ENCODE measurements around the gene MCC. TPM values are rescaled to one million over a fixed set of nuclear protein-coding genes. Genes with fewer than 3 reads are reported as not detected.

MCC gene
- total RNA-seq, 1 experiment from 2014 or later: 0.60 TPM

DNA sequence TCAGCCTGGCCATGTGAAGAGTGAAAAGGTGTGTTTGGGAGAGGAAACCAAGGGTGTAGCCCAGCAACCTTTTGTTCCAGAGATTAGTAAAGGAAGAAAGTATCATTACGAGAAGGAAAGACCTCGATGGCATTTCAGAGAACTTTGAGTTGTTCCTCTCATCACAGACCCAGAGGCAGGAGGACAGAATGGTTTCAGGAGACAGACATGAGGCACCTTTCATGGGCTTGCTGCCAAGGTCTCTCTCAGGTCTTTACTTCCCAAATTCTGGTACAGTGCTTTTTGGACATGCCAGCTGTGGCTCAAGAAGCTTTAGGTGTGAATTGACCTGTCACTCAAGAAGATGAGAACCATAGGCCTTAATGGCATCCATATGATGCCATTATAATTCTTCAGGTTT is 2.8 kb upstream of the MCC start:
- no TSS peak for BruUV-seq (replicated peaks)
- Histone ChIP-seq H3K9me3 (ENCODE audit: low read depth, low read length, poor library complexity, severe bottlenecking) (peaks cover 13% of the 10 kb centered on the region), H3K36me3 (ENCODE audit: insufficient read depth, low read length, poor library complexity, severe bottlenecking) (no peaks in the 10 kb centered on the region), H3K4me1 (ENCODE audit: insufficient read depth, low read length, poor library complexity, severe bottlenecking) (peaks cover 5% of the 10 kb centered on the region), H3K27me3 (replicated peaks; ENCODE audit: insufficient read depth, low read depth, low read length, poor library complexity) (peaks cover 36% of the 10 kb centered on the region), H3K27ac (ENCODE audit: low read depth, low read length, poor library complexity, severe bottlenecking) (no peak overlapping the region), H3K4me3 (ENCODE audit: low read depth, low read length, poor library complexity, severe bottlenecking) (no peak overlapping the region)
- DNase-seq (ENCODE audit: low spot score): no peak
- intact Hi-C loops (cut with micrococcal nuclease; ENCODE audit: unreplicated experiment): no loop called here
- TF ChIP-seq EZH2 (IDR thresholded peaks at IDR 0.05; ENCODE audit: borderline replicate concordance, low read depth, low read length, poor library complexity, severe bottlenecking): no peak
- ChIA-PET POLR2A (ENCODE audit: low non-redundant PET) (no interaction called here), CTCF (no interaction called here)

DNA sequence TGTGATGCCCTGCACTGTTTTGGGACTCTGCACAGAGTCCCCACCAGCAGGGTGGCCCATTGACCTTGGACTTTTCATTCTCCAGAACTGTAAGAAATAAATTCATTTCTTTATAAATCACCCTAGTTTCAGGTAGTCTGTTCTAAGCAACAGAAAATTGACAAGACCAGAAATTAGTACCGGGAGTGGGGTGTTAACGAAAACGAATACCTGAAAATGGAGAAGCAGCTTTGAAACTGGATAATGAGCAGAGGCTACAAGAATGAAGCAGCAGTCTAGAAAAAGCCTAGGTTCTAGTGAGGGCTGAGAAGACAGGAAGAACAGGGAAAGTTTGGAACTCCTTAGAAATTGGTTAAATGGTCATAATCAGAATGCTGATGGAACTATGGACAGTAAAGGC is 2.1 kb upstream of the MCC start:
- Histone ChIP-seq H3K4me3 (ENCODE audit: low read depth, low read length, poor library complexity, severe bottlenecking) (no peak overlapping the region), H3K27me3 (replicated peaks; ENCODE audit: insufficient read depth, low read depth, low read length, poor library complexity) (peaks cover 43% of the 10 kb centered on the region), H3K27ac (ENCODE audit: low read depth, low read length, poor library complexity, severe bottlenecking) (no peak overlapping the region), H3K36me3 (ENCODE audit: insufficient read depth, low read length, poor library complexity, severe bottlenecking) (no peaks in the 10 kb centered on the region), H3K9me3 (ENCODE audit: low read depth, low read length, poor library complexity, severe bottlenecking) (peaks cover 13% of the 10 kb centered on the region), H3K4me1 (ENCODE audit: insufficient read depth, low read length, poor library complexity, severe bottlenecking) (peaks cover 5% of the 10 kb centered on the region)
- no peak for TF ChIP-seq EZH2 (IDR thresholded peaks at IDR 0.05; ENCODE audit: borderline replicate concordance, low read depth, low read length, poor library complexity, severe bottlenecking)
- TF ChIP-seq, protein P1, sequence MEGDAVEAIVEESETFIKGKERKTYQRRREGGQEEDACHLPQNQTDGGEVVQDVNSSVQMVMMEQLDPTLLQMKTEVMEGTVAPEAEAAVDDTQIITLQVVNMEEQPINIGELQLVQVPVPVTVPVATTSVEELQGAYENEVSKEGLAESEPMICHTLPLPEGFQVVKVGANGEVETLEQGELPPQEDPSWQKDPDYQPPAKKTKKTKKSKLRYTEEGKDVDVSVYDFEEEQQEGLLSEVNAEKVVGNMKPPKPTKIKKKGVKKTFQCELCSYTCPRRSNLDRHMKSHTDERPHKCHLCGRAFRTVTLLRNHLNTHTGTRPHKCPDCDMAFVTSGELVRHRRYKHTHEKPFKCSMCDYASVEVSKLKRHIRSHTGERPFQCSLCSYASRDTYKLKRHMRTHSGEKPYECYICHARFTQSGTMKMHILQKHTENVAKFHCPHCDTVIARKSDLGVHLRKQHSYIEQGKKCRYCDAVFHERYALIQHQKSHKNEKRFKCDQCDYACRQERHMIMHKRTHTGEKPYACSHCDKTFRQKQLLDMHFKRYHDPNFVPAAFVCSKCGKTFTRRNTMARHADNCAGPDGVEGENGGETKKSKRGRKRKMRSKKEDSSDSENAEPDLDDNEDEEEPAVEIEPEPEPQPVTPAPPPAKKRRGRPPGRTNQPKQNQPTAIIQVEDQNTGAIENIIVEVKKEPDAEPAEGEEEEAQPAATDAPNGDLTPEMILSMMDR (conservative IDR thresholded peaks at IDR 0.05; ENCODE audit: low read depth, low read length): no peak
- BruUV-seq (replicated peaks): no TSS peak
- intact Hi-C loops (cut with micrococcal nuclease; ENCODE audit: unreplicated experiment): no loop called here
- no peak for DNase-seq (ENCODE audit: low spot score)
- ChIA-PET POLR2A (ENCODE audit: low non-redundant PET) (no interaction called here), CTCF (no interaction called here)

DNA sequence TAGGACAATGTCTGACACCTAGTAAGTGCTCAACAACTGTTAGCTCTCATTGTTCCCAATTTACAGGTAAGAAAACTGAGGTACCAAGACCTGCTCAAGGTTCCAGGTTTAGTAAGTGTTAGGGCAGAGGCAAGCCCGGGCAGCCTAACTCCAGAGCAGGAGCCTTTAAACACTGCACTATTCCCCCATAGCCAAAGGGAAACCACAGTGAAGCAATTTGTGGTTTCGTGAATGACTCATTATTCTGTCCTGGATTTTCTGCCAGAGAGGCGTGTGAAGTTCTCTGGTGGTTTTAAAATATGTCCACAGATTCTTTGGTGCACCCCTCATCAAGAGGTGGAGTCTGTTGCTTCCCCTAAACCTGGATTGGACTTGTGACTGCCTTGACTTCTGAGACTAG is 1.0 kb upstream of the MCC start:
- Histone ChIP-seq H3K4me3 (ENCODE audit: low read depth, low read length, poor library complexity, severe bottlenecking) (no peak overlapping the region), H3K9me3 (ENCODE audit: low read depth, low read length, poor library complexity, severe bottlenecking) (peaks cover 13% of the 10 kb centered on the region), H3K4me1 (ENCODE audit: insufficient read depth, low read length, poor library complexity, severe bottlenecking) (peaks cover 5% of the 10 kb centered on the region), H3K27ac (ENCODE audit: low read depth, low read length, poor library complexity, severe bottlenecking) (no peak overlapping the region), H3K27me3 (replicated peaks; ENCODE audit: insufficient read depth, low read depth, low read length, poor library complexity) (peaks cover 47% of the 10 kb centered on the region), H3K36me3 (ENCODE audit: insufficient read depth, low read length, poor library complexity, severe bottlenecking) (no peaks in the 10 kb centered on the region)
- peak; percentile 46 for DNase-seq (ENCODE audit: low spot score)
- ChIA-PET CTCF (no interaction called here), POLR2A (ENCODE audit: low non-redundant PET) (no interaction called here)
- no TSS peak for BruUV-seq (replicated peaks)
- intact Hi-C loops (cut with micrococcal nuclease; ENCODE audit: unreplicated experiment): no loop called here
- TF ChIP-seq, protein P1 (conservative IDR thresholded peaks at IDR 0.05; ENCODE audit: low read depth, low read length): no peak
- TF ChIP-seq EZH2 (IDR thresholded peaks at IDR 0.05; ENCODE audit: borderline replicate concordance, low read depth, low read length, poor library complexity, severe bottlenecking): no peak

DNA sequence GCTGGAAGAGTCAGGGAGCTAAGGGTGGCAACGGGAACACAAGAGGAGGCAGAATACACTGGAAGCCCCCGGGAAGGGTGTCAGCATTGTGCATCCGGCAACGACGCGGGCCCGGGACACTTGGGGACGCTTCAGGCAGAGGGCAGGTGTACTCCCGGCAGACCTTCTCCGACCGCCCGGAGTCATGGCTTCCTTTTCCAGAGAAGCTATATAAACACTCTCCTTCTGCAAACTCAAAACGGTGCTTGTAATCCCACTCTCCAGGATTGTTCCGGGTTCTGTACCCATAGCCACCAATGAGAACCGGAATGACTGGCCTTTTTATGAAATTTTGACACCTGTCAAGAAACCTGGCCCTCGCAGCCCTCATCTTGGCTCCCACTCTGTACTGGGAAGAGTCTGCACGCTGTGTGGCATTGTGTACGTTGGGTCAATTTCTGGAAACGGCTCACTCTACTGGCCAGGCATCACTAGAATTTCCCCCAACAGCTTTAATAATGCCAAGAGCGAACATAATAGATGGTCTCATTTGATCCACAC is 462 bp upstream of the MCC start:
- no TSS peak for BruUV-seq (replicated peaks)
- Histone ChIP-seq H3K27ac (ENCODE audit: low read depth, low read length, poor library complexity, severe bottlenecking) (no peak overlapping the region), H3K4me1 (ENCODE audit: insufficient read depth, low read length, poor library complexity, severe bottlenecking) (peaks cover 5% of the 10 kb centered on the region), H3K9me3 (ENCODE audit: low read depth, low read length, poor library complexity, severe bottlenecking) (peaks cover 13% of the 10 kb centered on the region), H3K36me3 (ENCODE audit: insufficient read depth, low read length, poor library complexity, severe bottlenecking) (no peaks in the 10 kb centered on the region), H3K27me3 (replicated peaks; ENCODE audit: insufficient read depth, low read depth, low read length, poor library complexity) (peaks cover 45% of the 10 kb centered on the region), H3K4me3 (ENCODE audit: low read depth, low read length, poor library complexity, severe bottlenecking) (peak overlapping the region; percentile 66)
- no peak for DNase-seq (ENCODE audit: low spot score)
- CTCF ChIA-PET: no interaction called here
- POLR2A ChIA-PET (ENCODE audit: low non-redundant PET): interaction anchor here (0.9 kb wide), 1 partner anchor 254 kb away, joined by 3 read pairs; no protein-coding TSS in a partner anchor
- intact Hi-C loops (cut with micrococcal nuclease; ENCODE audit: unreplicated experiment): no loop called here
- TF ChIP-seq, protein P1 (conservative IDR thresholded peaks at IDR 0.05; ENCODE audit: low read depth, low read length): no peak
- no peak for TF ChIP-seq EZH2 (IDR thresholded peaks at IDR 0.05; ENCODE audit: borderline replicate concordance, low read depth, low read length, poor library complexity, severe bottlenecking)

All from A673 (cell line).